ENCODE data around the gene BANP. TPM values are rescaled to one million over a fixed set of nuclear protein-coding genes. Genes with fewer than 3 reads are reported as not detected.

The BANP gene
- total RNA-seq, 1 experiment from 2014 or later = 34.5 TPM

DNA sequence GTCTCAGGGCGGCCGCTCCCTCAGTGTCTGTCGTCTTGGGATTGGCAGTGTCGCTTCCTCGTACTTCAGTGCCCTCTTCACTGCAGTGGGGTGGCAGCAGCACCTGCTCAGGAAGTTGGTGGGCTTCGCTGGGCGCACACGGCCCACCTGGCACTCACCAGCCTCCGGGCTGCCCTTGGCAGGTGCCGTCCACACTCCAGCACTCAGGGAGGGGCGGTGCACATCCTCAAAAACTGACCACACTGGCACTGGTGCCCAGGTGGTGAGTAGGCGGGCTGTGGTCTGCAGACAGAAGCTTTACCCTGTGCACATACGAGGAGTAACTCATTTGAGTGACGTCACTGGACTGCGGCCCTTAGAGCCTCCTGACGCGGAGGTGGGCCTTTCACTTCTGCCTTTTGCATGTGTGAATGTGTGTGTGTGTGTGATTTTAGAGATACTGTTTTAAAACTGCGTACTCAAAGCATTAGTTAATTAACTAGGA, 94.6 kb downstream of the BANP start (continued):
- TF ChIP-seq GTF2I (CRISPR knock-in tag; conservative IDR thresholded peaks at IDR 0.05) (no peak), FOXK1 (CRISPR knock-in tag; IDR thresholded peaks at IDR 0.05) (no peak), RORB (CRISPR knock-in tag; IDR thresholded peaks at IDR 0.05) (no peak)

DNA sequence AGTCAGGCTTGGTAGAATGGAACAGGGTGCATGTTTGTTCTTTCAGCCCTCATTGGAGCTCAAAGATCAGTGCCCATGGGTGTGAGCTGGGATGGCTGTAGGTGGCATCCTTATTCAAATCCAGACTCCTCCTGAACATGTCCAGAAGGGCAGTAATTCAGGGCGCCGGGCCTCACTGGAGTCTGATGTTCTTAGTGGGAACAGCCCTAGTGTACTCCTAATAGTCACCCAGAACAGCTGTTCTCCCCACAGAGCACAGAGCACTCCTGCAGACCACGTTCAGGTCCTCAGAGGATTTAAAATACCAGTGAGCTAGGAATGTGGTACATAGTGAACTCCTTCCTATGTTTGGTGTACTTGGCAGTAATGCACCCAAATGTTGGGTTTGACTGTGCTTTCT, 96.2 kb downstream of the BANP start:
- H3K9me3 Mint-ChIP-seq = peaks cover 3% of the 10 kb centered on the region; the same call in 1 of the 2 replicates
- ChIA-PET CTCF (no interaction called here), POLR2A (no interaction called here)
- ATAC-seq = no peak
- H3K27ac Mint-ChIP-seq = no peak overlapping the region
- DNase-seq (ENCODE audit: low spot score) = no peak
- H3K4me3 Mint-ChIP-seq = no peak overlapping the region
- H3K36me3 Mint-ChIP-seq = peaks cover 35% of the 10 kb centered on the region
- TF ChIP-seq, protein P1, sequence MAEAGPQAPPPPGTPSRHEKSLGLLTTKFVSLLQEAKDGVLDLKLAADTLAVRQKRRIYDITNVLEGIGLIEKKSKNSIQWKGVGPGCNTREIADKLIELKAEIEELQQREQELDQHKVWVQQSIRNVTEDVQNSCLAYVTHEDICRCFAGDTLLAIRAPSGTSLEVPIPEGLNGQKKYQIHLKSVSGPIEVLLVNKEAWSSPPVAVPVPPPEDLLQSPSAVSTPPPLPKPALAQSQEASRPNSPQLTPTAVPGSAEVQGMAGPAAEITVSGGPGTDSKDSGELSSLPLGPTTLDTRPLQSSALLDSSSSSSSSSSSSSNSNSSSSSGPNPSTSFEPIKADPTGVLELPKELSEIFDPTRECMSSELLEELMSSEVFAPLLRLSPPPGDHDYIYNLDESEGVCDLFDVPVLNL (CRISPR knock-in tag; IDR thresholded peaks at IDR 0.05; ENCODE audit: borderline replicate concordance, low read depth) = no peak
- TF ChIP-seq, protein P2, sequence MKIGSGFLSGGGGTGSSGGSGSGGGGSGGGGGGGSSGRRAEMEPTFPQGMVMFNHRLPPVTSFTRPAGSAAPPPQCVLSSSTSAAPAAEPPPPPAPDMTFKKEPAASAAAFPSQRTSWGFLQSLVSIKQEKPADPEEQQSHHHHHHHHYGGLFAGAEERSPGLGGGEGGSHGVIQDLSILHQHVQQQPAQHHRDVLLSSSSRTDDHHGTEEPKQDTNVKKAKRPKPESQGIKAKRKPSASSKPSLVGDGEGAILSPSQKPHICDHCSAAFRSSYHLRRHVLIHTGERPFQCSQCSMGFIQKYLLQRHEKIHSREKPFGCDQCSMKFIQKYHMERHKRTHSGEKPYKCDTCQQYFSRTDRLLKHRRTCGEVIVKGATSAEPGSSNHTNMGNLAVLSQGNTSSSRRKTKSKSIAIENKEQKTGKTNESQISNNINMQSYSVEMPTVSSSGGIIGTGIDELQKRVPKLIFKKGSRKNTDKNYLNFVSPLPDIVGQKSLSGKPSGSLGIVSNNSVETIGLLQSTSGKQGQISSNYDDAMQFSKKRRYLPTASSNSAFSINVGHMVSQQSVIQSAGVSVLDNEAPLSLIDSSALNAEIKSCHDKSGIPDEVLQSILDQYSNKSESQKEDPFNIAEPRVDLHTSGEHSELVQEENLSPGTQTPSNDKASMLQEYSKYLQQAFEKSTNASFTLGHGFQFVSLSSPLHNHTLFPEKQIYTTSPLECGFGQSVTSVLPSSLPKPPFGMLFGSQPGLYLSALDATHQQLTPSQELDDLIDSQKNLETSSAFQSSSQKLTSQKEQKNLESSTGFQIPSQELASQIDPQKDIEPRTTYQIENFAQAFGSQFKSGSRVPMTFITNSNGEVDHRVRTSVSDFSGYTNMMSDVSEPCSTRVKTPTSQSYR (CRISPR knock-in tag; IDR thresholded peaks at IDR 0.05) = no peak
- TF ChIP-seq, protein P3, sequence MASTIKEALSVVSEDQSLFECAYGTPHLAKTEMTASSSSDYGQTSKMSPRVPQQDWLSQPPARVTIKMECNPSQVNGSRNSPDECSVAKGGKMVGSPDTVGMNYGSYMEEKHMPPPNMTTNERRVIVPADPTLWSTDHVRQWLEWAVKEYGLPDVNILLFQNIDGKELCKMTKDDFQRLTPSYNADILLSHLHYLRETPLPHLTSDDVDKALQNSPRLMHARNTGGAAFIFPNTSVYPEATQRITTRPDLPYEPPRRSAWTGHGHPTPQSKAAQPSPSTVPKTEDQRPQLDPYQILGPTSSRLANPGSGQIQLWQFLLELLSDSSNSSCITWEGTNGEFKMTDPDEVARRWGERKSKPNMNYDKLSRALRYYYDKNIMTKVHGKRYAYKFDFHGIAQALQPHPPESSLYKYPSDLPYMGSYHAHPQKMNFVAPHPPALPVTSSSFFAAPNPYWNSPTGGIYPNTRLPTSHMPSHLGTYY (CRISPR knock-in tag; IDR thresholded peaks at IDR 0.05) = no peak
- TF ChIP-seq, protein P4, sequence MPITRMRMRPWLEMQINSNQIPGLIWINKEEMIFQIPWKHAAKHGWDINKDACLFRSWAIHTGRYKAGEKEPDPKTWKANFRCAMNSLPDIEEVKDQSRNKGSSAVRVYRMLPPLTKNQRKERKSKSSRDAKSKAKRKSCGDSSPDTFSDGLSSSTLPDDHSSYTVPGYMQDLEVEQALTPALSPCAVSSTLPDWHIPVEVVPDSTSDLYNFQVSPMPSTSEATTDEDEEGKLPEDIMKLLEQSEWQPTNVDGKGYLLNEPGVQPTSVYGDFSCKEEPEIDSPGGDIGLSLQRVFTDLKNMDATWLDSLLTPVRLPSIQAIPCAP (CRISPR knock-in tag; IDR thresholded peaks at IDR 0.05) = no peak
- TF ChIP-seq ZNF396 (CRISPR knock-in tag; IDR thresholded peaks at IDR 0.05; ENCODE audit: borderline replicate concordance) (no peak), NFE2L1 (CRISPR knock-in tag; IDR thresholded peaks at IDR 0.05) (no peak), ATF1 (CRISPR knock-in tag; IDR thresholded peaks at IDR 0.05) (no peak), ETV6 (CRISPR knock-in tag; IDR thresholded peaks at IDR 0.05) (no peak), ZBTB21 (CRISPR knock-in tag; IDR thresholded peaks at IDR 0.05; ENCODE audit: borderline replicate concordance) (no peak), TCF7 (CRISPR knock-in tag; IDR thresholded peaks at IDR 0.05; ENCODE audit: low read depth) (no peak)
- TF ChIP-seq, protein P5, sequence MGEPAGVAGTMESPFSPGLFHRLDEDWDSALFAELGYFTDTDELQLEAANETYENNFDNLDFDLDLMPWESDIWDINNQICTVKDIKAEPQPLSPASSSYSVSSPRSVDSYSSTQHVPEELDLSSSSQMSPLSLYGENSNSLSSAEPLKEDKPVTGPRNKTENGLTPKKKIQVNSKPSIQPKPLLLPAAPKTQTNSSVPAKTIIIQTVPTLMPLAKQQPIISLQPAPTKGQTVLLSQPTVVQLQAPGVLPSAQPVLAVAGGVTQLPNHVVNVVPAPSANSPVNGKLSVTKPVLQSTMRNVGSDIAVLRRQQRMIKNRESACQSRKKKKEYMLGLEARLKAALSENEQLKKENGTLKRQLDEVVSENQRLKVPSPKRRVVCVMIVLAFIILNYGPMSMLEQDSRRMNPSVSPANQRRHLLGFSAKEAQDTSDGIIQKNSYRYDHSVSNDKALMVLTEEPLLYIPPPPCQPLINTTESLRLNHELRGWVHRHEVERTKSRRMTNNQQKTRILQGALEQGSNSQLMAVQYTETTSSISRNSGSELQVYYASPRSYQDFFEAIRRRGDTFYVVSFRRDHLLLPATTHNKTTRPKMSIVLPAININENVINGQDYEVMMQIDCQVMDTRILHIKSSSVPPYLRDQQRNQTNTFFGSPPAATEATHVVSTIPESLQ (CRISPR knock-in tag; IDR thresholded peaks at IDR 0.05) = no peak
- TF ChIP-seq, protein P6, sequence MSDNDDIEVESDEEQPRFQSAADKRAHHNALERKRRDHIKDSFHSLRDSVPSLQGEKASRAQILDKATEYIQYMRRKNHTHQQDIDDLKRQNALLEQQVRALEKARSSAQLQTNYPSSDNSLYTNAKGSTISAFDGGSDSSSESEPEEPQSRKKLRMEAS (CRISPR knock-in tag; IDR thresholded peaks at IDR 0.05) = no peak
- TF ChIP-seq, protein P7, sequence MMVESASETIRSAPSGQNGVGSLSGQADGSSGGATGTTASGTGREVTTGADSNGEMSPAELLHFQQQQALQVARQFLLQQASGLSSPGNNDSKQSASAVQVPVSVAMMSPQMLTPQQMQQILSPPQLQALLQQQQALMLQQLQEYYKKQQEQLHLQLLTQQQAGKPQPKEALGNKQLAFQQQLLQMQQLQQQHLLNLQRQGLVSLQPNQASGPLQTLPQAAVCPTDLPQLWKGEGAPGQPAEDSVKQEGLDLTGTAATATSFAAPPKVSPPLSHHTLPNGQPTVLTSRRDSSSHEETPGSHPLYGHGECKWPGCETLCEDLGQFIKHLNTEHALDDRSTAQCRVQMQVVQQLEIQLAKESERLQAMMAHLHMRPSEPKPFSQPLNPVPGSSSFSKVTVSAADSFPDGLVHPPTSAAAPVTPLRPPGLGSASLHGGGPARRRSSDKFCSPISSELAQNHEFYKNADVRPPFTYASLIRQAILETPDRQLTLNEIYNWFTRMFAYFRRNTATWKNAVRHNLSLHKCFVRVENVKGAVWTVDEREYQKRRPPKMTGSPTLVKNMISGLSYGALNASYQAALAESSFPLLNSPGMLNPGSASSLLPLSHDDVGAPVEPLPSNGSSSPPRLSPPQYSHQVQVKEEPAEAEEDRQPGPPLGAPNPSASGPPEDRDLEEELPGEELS (CRISPR knock-in tag; IDR thresholded peaks at IDR 0.05) = no peak
- TF ChIP-seq, protein P8, sequence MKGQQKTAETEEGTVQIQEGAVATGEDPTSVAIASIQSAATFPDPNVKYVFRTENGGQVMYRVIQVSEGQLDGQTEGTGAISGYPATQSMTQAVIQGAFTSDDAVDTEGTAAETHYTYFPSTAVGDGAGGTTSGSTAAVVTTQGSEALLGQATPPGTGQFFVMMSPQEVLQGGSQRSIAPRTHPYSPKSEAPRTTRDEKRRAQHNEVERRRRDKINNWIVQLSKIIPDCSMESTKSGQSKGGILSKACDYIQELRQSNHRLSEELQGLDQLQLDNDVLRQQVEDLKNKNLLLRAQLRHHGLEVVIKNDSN (CRISPR knock-in tag; IDR thresholded peaks at IDR 0.05) = no peak
- TF ChIP-seq, protein P9, sequence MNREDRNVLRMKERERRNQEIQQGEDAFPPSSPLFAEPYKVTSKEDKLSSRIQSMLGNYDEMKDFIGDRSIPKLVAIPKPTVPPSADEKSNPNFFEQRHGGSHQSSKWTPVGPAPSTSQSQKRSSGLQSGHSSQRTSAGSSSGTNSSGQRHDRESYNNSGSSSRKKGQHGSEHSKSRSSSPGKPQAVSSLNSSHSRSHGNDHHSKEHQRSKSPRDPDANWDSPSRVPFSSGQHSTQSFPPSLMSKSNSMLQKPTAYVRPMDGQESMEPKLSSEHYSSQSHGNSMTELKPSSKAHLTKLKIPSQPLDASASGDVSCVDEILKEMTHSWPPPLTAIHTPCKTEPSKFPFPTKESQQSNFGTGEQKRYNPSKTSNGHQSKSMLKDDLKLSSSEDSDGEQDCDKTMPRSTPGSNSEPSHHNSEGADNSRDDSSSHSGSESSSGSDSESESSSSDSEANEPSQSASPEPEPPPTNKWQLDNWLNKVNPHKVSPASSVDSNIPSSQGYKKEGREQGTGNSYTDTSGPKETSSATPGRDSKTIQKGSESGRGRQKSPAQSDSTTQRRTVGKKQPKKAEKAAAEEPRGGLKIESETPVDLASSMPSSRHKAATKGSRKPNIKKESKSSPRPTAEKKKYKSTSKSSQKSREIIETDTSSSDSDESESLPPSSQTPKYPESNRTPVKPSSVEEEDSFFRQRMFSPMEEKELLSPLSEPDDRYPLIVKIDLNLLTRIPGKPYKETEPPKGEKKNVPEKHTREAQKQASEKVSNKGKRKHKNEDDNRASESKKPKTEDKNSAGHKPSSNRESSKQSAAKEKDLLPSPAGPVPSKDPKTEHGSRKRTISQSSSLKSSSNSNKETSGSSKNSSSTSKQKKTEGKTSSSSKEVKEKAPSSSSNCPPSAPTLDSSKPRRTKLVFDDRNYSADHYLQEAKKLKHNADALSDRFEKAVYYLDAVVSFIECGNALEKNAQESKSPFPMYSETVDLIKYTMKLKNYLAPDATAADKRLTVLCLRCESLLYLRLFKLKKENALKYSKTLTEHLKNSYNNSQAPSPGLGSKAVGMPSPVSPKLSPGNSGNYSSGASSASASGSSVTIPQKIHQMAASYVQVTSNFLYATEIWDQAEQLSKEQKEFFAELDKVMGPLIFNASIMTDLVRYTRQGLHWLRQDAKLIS (CRISPR knock-in tag; IDR thresholded peaks at IDR 0.05; ENCODE audit: borderline replicate concordance) = no peak
- no peaks in the 10 kb centered on the region for H3K4me1 Mint-ChIP-seq
- no peaks in the 10 kb centered on the region for H3K27me3 Mint-ChIP-seq (ENCODE audit: low read depth)

Measured in WTC11 (cell line).